B cell (primary cell): ENCODE data around the gene CYBB.

Source experiments
- CTCF ChIP-seq: fragments of 200-600 bp; IDR thresholded peaks from one replicate; pipeline ENCODE4 v1.8.0; 2022; ENCODE audit warnings: antibody characterized with exemption, mild to moderate bottlenecking
- EZH2 ChIP-seq: IDR thresholded peaks from 2 replicates; pipeline ENCODE4 v1.6.1; 2012; ENCODE audit warnings: borderline replicate concordance, low read depth, mild to moderate bottlenecking, moderate library complexity, low read length; ENCODE audit not compliant: insufficient read depth, poor library complexity, severe bottlenecking

- TF ChIP-seq CTCF (no peak), EZH2 (no peak)
These were observed 2.5 kb downstream of the CYBB start for GRCh38 chrX:37782359-37782758.
